ENCODE results near the gene ELANE. TPM values are rescaled to one million over a fixed set of nuclear protein-coding genes. Genes with fewer than 3 reads are reported as not detected.

The ELANE gene
- total RNA-seq, 2 donors from 2014 or later = 1.4 TPM; not detected in 1

DNA sequence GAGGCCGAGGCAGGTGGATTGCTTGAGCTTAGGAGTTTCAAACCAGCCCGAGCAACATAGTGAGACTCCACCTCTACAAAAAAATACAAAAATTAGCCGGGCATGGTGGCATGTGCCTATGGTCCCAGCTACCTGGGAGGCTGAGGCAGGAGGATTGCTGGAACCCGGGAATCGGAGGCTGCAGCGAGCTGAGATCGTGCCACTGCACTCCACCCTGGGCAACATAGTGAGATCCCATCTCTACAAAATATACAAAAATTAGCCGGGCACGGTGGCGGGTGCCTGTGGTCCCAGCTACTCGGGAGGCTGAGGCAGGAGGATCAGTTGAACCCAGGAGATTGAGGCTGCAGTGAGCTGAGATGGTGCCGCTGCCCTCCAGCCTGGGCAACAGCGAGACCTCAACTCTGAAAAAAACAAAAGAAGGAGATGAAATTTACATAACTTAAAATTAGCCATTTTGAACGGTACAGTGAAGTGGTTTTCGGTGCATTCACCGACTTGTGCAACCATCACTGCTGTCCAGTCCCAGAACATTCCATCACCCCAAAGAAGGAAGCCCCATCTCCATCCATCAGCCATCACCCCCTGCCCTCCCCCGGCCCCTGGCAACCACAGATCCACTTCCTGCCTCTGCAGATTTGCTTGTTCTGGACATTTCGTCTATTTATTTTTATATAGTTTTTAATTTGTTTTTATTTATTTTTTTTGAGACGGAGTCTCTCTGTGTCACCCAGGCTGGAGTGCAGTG lies 26.0 kb upstream of the ELANE start:
- Histone ChIP-seq H3K9me3 (no peaks in the 10 kb centered on the region), H3K27ac (no peak overlapping the region), H3K27me3 (replicated peaks; ENCODE audit: insufficient read depth) (peaks cover 4% of the 10 kb centered on the region), H3K4me1 (replicated peaks) (peaks cover 12% of the 10 kb centered on the region), H3K4me3 (no peak overlapping the region), H3K36me3 (no peaks in the 10 kb centered on the region)
- WGBS = 80% methylated on average over 19 of the region's 19 CpGs
- intact Hi-C loops (cut with DNase I) = no loop called here
- DNase-seq (ENCODE audit: low spot score) = no peak
- TF ChIP-seq POLR2AphosphoS5 (IDR thresholded peaks at IDR 0.05) (no peak), POLR2A (IDR thresholded peaks at IDR 0.05) (no peak)
- TF ChIP-seq, protein P1, sequence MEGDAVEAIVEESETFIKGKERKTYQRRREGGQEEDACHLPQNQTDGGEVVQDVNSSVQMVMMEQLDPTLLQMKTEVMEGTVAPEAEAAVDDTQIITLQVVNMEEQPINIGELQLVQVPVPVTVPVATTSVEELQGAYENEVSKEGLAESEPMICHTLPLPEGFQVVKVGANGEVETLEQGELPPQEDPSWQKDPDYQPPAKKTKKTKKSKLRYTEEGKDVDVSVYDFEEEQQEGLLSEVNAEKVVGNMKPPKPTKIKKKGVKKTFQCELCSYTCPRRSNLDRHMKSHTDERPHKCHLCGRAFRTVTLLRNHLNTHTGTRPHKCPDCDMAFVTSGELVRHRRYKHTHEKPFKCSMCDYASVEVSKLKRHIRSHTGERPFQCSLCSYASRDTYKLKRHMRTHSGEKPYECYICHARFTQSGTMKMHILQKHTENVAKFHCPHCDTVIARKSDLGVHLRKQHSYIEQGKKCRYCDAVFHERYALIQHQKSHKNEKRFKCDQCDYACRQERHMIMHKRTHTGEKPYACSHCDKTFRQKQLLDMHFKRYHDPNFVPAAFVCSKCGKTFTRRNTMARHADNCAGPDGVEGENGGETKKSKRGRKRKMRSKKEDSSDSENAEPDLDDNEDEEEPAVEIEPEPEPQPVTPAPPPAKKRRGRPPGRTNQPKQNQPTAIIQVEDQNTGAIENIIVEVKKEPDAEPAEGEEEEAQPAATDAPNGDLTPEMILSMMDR (IDR thresholded peaks at IDR 0.05) = no peak

DNA sequence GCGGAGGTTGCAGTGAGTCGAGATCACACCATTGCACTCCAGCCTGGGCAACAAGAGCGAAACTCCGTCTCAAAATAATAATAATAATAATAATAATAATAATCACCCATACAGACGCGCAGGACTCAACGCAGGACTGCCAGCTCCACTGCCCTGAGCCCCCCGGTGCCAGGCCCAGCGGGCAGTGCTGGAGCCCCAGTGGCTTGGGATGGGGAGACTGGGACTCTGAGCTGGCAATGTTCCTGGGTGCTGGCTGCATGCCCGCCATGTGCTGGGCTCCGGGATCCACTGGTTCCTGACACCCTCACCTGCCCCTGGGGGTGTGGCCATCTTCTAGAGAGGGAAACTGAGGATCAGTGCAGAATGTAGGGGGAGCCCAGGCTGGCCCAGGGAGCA lies 24.8 kb upstream of the ELANE start:
- Histone ChIP-seq H3K27ac (no peak overlapping the region), H3K27me3 (replicated peaks; ENCODE audit: insufficient read depth) (peaks cover 3% of the 10 kb centered on the region), H3K9me3 (no peaks in the 10 kb centered on the region), H3K4me1 (replicated peaks) (peaks cover 1% of the 10 kb centered on the region), H3K36me3 (no peaks in the 10 kb centered on the region), H3K4me3 (no peak overlapping the region)
- TF ChIP-seq POLR2A (IDR thresholded peaks at IDR 0.05) = no peak
- TF ChIP-seq, protein P1 (IDR thresholded peaks at IDR 0.05) = no peak
- no peak for TF ChIP-seq POLR2AphosphoS5 (IDR thresholded peaks at IDR 0.05)
- 88% methylated on average over 11 of the region's 11 CpGs for WGBS
- no peak for DNase-seq (ENCODE audit: low spot score)
- intact Hi-C loops (cut with DNase I) = no loop called here

- intact Hi-C loops (cut with DNase I) = no loop called here
- no peaks in the 10 kb centered on the region for H3K9me3 ChIP-seq
- H3K4me3 ChIP-seq = no peak within 1 kb of the TSS
- no peaks in the 10 kb centered on the region for H3K36me3 ChIP-seq
- no peaks in the 10 kb centered on the region for H3K27me3 ChIP-seq (replicated peaks; ENCODE audit: insufficient read depth)
- H3K27ac ChIP-seq = no peak within 1 kb of the TSS
- no peak for DNase-seq (ENCODE audit: low spot score)
- no peaks in the 10 kb centered on the region for H3K4me1 ChIP-seq (replicated peaks)
- WGBS = 67% methylated on average over 33 of the region's 33 CpGs
- TF ChIP-seq, protein P1 (IDR thresholded peaks at IDR 0.05) = no peak
- TF ChIP-seq POLR2AphosphoS5 (IDR thresholded peaks at IDR 0.05) (no peak), POLR2A (IDR thresholded peaks at IDR 0.05) (no peak)
Measured at GRCh38 chr19:827710-828321, 24.3 kb upstream of the ELANE start, which contains the start of gene AZU1. Gene AZU1, plus strand, starts transcription at chr19:827837. Its CDS starts 10 bp downstream, at chr19:827847.

- Histone ChIP-seq H3K4me1 (replicated peaks) (no peaks in the 10 kb centered on the region), H3K36me3 (no peaks in the 10 kb centered on the region), H3K27me3 (replicated peaks; ENCODE audit: insufficient read depth) (no peaks in the 10 kb centered on the region), H3K4me3 (no peak overlapping the region), H3K9me3 (no peaks in the 10 kb centered on the region), H3K27ac (no peak overlapping the region)
- TF ChIP-seq, protein P1 (IDR thresholded peaks at IDR 0.05) = no peak
- no peak for TF ChIP-seq POLR2AphosphoS5 (IDR thresholded peaks at IDR 0.05)
- no peak for TF ChIP-seq POLR2A (IDR thresholded peaks at IDR 0.05)
- no peak for DNase-seq (ENCODE audit: low spot score)
- intact Hi-C loops (cut with DNase I) = no loop called here
- 64% methylated on average over 18 of the region's 18 CpGs for WGBS
Measured at GRCh38 chr19:829129-829758, 22.9 kb upstream of the ELANE start.

Data from prostate gland (tissue), 2 donors.